HL-60 (cell line): ENCODE measurements around the gene AGO3.

Source experiments
- DNase-seq, 2 experiments: peaks; one replicate each; pipeline ENCODE4 v3.0.0-alpha.2; 2010 to 2020; ENCODE audit warnings: low read depth in 1 of 2, low spot score in 1 of 2
- H3K27ac ChIP-seq: fragments of 250-450 bp; sonication (Bioruptor Pico); replicated peaks from 2 replicates; pipeline ENCODE4 v1.5.1; 2020; ENCODE audit warnings: mild to moderate bottlenecking, moderate library complexity
- H3K27me3 ChIP-seq: fragments of 250-450 bp; sonication (Bioruptor Pico); 2 replicates; pipeline ENCODE4 v1.5.1; 2021; ENCODE audit warnings: mild to moderate bottlenecking, moderate library complexity; ENCODE audit not compliant: insufficient read depth, poor library complexity, severe bottlenecking
- H3K4me3 ChIP-seq: replicated peaks from 2 replicates; pipeline ENCODE4 v1.5.1; 2011; ENCODE audit warnings: mild to moderate bottlenecking, control low read depth, low read length; ENCODE audit not compliant: insufficient read depth
- GABPA ChIP-seq: IDR thresholded peaks from 2 replicates; pipeline ENCODE4 v1.6.1; 2012; ENCODE audit warnings: low read depth
- POLR2AphosphoS5 ChIP-seq: IDR thresholded peaks from 2 replicates; pipeline ENCODE4 v1.6.1; 2012; ENCODE audit warnings: low read depth
- SPI1 ChIP-seq: IDR thresholded peaks from 2 replicates; pipeline ENCODE4 v1.6.1; 2012; ENCODE audit warnings: low read depth, mild to moderate bottlenecking, borderline replicate concordance
- long read RNA-seq: library from polyadenylated mRNA; unstranded; transcript quantifications from one replicate; pipeline ENCODE4 v2.0.0, GENCODE V29; 2020
- TF ChIP-seq, protein P1 (sequence below): IDR thresholded peaks from 2 replicates; pipeline ENCODE4 v1.6.1; 2012; ENCODE audit warnings: low read depth; ENCODE audit not compliant: insufficient replicate concordance
- TF ChIP-seq, protein P2 (sequence below): IDR thresholded peaks from one replicate; pipeline ENCODE4 v1.5.1; 2011; ENCODE audit warnings: low read length, control low read depth, inconsistent platforms; ENCODE audit not compliant: insufficient read depth

The AGO3 gene
- long read RNA-seq, full-length matches to known transcripts, result 48 of 85 reads
- long read RNA-seq, partial matches to known transcripts, result 7 of 85 reads
- long read RNA-seq, other reads (novel, unspliced or antisense), result 30 of 85 reads

GRCh38 chr1:35930593-35931445, at the start of gene AGO3:
Gene AGO3 (plus strand): TSS chr1:35931105. CDS start chr1:35931427, 322 bp downstream.
- peak within 1 kb of the TSS; percentile 87 for H3K27ac ChIP-seq
- DNase-seq, result peak; percentile 84 to 87
- TF ChIP-seq GABPA, result peak; percentile 98
- peak; percentile 43; the same call in 1 of the 2 replicates for TF ChIP-seq SPI1
- TF ChIP-seq, protein P1, sequence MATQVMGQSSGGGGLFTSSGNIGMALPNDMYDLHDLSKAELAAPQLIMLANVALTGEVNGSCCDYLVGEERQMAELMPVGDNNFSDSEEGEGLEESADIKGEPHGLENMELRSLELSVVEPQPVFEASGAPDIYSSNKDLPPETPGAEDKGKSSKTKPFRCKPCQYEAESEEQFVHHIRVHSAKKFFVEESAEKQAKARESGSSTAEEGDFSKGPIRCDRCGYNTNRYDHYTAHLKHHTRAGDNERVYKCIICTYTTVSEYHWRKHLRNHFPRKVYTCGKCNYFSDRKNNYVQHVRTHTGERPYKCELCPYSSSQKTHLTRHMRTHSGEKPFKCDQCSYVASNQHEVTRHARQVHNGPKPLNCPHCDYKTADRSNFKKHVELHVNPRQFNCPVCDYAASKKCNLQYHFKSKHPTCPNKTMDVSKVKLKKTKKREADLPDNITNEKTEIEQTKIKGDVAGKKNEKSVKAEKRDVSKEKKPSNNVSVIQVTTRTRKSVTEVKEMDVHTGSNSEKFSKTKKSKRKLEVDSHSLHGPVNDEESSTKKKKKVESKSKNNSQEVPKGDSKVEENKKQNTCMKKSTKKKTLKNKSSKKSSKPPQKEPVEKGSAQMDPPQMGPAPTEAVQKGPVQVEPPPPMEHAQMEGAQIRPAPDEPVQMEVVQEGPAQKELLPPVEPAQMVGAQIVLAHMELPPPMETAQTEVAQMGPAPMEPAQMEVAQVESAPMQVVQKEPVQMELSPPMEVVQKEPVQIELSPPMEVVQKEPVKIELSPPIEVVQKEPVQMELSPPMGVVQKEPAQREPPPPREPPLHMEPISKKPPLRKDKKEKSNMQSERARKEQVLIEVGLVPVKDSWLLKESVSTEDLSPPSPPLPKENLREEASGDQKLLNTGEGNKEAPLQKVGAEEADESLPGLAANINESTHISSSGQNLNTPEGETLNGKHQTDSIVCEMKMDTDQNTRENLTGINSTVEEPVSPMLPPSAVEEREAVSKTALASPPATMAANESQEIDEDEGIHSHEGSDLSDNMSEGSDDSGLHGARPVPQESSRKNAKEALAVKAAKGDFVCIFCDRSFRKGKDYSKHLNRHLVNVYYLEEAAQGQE, result peak; percentile 23
- TF ChIP-seq, protein P2, sequence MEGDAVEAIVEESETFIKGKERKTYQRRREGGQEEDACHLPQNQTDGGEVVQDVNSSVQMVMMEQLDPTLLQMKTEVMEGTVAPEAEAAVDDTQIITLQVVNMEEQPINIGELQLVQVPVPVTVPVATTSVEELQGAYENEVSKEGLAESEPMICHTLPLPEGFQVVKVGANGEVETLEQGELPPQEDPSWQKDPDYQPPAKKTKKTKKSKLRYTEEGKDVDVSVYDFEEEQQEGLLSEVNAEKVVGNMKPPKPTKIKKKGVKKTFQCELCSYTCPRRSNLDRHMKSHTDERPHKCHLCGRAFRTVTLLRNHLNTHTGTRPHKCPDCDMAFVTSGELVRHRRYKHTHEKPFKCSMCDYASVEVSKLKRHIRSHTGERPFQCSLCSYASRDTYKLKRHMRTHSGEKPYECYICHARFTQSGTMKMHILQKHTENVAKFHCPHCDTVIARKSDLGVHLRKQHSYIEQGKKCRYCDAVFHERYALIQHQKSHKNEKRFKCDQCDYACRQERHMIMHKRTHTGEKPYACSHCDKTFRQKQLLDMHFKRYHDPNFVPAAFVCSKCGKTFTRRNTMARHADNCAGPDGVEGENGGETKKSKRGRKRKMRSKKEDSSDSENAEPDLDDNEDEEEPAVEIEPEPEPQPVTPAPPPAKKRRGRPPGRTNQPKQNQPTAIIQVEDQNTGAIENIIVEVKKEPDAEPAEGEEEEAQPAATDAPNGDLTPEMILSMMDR, result no peak
- peak; percentile 72 for TF ChIP-seq POLR2AphosphoS5
- no peaks in the 10 kb centered on the region for H3K27me3 ChIP-seq
- H3K4me3 ChIP-seq, result peak within 1 kb of the TSS; percentile 80

DNA sequence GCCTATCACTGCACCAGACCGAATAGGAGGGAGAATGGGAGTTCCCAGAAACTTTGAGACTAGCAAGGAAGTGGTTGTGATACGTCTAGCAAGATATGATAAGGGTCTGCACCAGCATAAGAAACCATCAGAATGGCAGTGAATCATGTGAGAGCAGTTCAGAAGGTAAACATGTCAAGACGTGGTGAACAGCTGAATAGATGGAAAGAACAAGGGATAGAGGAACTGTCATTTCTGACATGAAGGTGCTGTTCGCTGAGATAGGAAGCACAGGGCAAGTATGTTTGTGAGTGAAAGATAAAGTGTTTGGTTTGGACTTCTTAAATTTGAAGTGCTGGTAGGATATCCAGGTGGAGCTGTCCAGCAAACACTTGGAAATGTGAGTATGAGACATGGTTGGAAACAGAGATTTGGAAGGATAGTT, 49.0 kb upstream of the AGO3 start:
- DNase-seq, result no peak
- Histone ChIP-seq H3K27me3 (no peaks in the 10 kb centered on the region), H3K4me3 (no peak overlapping the region), H3K27ac (no peak overlapping the region)
- no peak for TF ChIP-seq POLR2AphosphoS5
- TF ChIP-seq, protein P1, result peak; percentile 86

GRCh38 chr1:35882586-35882944, 48.3 kb upstream of the AGO3 start:
- Histone ChIP-seq H3K27me3 (no peaks in the 10 kb centered on the region), H3K27ac (no peak overlapping the region), H3K4me3 (no peak overlapping the region)
- no peak for DNase-seq
- TF ChIP-seq GABPA (no peak), POLR2AphosphoS5 (no peak), SPI1 (no peak)
- TF ChIP-seq, protein P2, result no peak
- TF ChIP-seq, protein P1, result no peak
